Measurements from ENCODE around the gene PGBD2. TPM values are rescaled to one million over a fixed set of nuclear protein-coding genes. Genes with fewer than 3 reads are reported as not detected.

PGBD2 gene
- total and polyA plus RNA-seq, 9 of the 15 experiments (the other 6 are each of a cell fraction or from before 2014, with no cell fraction given), result 11.9 to 21.8 (median 14.7) TPM

DNA sequence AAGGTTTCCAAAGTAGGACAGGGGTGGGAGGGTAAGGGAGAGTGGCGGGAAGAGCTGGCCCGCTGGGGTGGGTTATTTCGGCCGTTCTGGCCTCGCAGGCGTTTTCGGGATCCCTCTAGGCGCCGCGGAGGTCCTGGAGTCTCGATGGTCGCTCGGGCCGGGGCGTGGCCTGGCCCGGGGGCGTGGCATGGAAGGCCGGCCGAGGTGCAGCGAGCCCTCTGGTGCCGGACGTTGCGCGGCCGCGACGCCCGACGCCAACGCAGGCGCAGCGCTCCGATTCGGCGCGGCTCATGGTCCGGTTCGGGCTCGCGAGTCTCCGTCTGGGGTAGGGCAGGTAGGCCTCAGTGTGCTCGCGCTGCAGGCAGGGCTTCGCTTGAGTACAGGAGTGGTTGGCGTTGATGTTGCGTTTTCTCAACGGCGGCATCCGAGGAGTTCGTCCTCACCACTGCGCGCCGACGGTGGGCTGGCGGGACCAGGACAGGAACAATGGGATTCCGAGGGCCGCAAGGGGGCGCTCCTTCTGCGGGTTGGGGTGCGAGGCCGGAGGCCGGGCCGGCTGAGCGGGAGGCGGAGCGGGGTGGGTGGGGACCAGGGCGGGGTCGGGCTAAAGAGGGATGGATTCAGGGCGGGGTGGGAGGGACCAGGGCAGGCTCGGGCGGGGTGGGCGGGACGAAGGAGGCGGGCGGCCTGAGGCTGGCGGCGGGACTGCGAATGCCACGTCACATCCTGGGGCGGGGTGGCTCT lies at the start of gene PGBD2 (continued):
- TF ChIP-seq, protein P1, sequence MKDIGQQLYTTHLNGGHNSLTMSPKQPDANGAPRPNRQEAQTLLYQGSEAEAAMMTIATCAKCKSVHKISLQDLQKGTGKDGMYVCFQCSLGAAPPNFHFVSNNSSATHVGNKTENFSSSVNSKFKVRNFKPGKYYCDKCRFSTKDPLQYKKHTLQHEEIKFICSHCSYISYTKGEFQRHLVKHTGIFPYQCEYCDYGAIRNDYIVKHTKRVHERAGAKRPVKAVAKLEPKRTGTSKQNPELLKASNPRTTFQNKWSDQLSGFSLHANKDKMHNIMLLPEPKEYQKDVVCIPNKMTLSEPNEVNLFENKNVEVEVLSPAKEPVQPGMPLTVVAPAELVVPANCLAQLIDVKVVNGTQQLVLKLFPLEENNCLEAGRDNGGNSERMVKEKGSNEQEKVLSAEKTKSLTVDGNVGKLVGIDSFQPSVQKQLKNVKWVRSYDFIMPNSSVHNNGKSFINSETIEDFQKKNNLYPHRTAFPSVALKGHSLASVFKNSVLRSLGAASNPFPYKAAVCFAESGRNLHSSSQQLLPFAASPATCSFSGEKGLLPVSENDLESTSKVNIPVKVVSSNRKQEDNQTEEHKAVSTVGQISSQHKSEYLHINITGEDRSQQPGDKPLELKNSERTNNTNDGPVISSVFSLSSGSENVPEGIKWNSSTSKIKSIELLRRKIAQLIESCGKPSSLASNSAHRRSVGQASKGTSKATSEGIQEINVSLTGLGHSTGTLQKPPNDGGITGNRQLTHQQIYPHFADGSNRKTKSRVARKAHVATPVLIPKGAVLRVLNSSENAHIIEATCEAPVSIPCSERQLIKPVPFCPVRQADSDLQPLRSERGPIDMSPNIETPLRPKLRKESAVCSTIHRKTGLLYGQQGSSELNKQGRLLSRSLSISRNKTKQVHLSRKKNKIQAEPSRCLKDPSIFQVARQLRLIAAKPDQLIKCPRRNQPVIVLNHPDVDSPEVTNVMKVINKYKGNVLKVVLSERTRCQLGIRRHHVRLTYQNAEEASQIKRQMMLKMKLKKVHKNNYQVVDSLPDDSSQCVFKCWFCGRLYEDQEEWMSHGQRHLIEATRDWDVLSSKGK (CRISPR knock-in tag; IDR thresholded peaks at IDR 0.05), result no peak
- TF ChIP-seq, protein P2, sequence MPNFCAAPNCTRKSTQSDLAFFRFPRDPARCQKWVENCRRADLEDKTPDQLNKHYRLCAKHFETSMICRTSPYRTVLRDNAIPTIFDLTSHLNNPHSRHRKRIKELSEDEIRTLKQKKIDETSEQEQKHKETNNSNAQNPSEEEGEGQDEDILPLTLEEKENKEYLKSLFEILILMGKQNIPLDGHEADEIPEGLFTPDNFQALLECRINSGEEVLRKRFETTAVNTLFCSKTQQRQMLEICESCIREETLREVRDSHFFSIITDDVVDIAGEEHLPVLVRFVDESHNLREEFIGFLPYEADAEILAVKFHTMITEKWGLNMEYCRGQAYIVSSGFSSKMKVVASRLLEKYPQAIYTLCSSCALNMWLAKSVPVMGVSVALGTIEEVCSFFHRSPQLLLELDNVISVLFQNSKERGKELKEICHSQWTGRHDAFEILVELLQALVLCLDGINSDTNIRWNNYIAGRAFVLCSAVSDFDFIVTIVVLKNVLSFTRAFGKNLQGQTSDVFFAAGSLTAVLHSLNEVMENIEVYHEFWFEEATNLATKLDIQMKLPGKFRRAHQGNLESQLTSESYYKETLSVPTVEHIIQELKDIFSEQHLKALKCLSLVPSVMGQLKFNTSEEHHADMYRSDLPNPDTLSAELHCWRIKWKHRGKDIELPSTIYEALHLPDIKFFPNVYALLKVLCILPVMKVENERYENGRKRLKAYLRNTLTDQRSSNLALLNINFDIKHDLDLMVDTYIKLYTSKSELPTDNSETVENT (CRISPR knock-in tag; IDR thresholded peaks at IDR 0.05), result peak; percentile 99
- no peak for TF ChIP-seq NR2F6 (CRISPR knock-in tag; IDR thresholded peaks at IDR 0.05)
- TF ChIP-seq GATA2 (CRISPR knock-in tag; IDR thresholded peaks at IDR 0.05), result no peak
- TF ChIP-seq PPARD (CRISPR knock-in tag; IDR thresholded peaks at IDR 0.05), result no peak
- no peak for TF ChIP-seq ARNT (IDR thresholded peaks at IDR 0.05)
- no peak for TF ChIP-seq ZNF384 (IDR thresholded peaks at IDR 0.05; ENCODE audit: low read depth, low read length)
- TF ChIP-seq, protein P3, sequence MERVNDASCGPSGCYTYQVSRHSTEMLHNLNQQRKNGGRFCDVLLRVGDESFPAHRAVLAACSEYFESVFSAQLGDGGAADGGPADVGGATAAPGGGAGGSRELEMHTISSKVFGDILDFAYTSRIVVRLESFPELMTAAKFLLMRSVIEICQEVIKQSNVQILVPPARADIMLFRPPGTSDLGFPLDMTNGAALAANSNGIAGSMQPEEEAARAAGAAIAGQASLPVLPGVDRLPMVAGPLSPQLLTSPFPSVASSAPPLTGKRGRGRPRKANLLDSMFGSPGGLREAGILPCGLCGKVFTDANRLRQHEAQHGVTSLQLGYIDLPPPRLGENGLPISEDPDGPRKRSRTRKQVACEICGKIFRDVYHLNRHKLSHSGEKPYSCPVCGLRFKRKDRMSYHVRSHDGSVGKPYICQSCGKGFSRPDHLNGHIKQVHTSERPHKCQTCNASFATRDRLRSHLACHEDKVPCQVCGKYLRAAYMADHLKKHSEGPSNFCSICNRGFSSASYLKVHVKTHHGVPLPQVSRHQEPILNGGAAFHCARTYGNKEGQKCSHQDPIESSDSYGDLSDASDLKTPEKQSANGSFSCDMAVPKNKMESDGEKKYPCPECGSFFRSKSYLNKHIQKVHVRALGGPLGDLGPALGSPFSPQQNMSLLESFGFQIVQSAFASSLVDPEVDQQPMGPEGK (CRISPR knock-in tag; IDR thresholded peaks at IDR 0.05; ENCODE audit: borderline replicate concordance), result no peak
- no peak; the same call in 1 of the 2 replicates for TF ChIP-seq NCOA1 (IDR thresholded peaks at IDR 0.05; ENCODE audit: low read depth)
- no peak for TF ChIP-seq PHTF2 (CRISPR knock-in tag; IDR thresholded peaks at IDR 0.05)
- TF ChIP-seq, protein P4, sequence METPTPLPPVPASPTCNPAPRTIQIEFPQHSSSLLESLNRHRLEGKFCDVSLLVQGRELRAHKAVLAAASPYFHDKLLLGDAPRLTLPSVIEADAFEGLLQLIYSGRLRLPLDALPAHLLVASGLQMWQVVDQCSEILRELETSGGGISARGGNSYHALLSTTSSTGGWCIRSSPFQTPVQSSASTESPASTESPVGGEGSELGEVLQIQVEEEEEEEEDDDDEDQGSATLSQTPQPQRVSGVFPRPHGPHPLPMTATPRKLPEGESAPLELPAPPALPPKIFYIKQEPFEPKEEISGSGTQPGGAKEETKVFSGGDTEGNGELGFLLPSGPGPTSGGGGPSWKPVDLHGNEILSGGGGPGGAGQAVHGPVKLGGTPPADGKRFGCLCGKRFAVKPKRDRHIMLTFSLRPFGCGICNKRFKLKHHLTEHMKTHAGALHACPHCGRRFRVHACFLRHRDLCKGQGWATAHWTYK (CRISPR knock-in tag; IDR thresholded peaks at IDR 0.05), result peak; percentile 88; the same call in 1 of the 2 replicates
- no peak for TF ChIP-seq ZNF282 (CRISPR knock-in tag; IDR thresholded peaks at IDR 0.05)
- TF ChIP-seq TSC22D4 (tag; IDR thresholded peaks at IDR 0.05), result no peak
- TF ChIP-seq BACH1 (tag; IDR thresholded peaks at IDR 0.05), result no peak
- no peak for TF ChIP-seq NFE2L1 (tag; IDR thresholded peaks at IDR 0.05; ENCODE audit: borderline replicate concordance, low read depth)
- peak; percentile 17; the same call in 1 of the 2 replicates for TF ChIP-seq ZNF316 (IDR thresholded peaks at IDR 0.05)
- TF ChIP-seq MTF1 (CRISPR knock-in tag; IDR thresholded peaks at IDR 0.05; ENCODE audit: borderline replicate concordance), result no peak
- TF ChIP-seq, protein P5, sequence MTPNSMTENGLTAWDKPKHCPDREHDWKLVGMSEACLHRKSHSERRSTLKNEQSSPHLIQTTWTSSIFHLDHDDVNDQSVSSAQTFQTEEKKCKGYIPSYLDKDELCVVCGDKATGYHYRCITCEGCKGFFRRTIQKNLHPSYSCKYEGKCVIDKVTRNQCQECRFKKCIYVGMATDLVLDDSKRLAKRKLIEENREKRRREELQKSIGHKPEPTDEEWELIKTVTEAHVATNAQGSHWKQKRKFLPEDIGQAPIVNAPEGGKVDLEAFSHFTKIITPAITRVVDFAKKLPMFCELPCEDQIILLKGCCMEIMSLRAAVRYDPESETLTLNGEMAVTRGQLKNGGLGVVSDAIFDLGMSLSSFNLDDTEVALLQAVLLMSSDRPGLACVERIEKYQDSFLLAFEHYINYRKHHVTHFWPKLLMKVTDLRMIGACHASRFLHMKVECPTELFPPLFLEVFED (CRISPR knock-in tag; conservative IDR thresholded peaks at IDR 0.05), result peak; percentile 55; the same call in 1 of the 2 replicates
